ENCODE data around the gene ZNF217. TPM values are rescaled to one million over a fixed set of nuclear protein-coding genes. Genes with fewer than 3 reads are reported as not detected.

ZNF217 gene
- total RNA-seq, 4 donors from 2014 or later, result 11.8 to 18.7 (median 15.1) TPM

DNA sequence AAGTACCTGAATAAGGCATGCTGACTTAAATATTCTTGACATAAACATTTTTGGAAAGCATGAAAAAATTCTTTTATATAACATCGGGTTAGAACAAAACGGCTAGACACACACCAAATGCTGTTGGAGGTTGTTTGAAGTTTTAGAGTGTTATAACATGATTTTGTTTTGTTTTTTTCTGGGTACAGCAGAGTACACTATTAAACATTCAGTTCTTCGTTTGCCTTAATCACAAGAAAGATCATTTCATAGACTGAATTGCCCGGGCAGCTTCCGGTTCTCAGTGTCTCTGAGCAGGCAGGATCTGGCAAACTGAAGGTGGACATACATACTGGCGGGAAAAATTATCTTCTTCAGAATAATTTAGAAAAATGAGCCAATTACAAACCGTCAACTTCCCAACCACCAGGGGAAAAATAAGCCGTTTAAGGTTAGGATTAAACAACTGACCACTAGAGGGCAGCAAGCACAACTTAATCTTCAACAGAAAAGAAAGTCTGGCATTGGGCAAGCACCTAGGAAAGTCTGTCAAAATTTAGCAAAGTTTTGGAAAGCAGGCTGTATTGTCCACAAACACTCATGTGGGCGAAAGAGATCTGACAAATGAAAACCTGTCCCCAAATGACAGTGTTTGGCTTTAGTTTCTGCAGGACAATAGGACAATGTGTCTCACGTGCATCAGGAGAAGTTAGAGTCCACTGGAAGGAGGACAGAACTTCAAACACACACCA is 15.0 kb downstream of the ZNF217 start:
- TF ChIP-seq POLR2AphosphoS5 (IDR thresholded peaks at IDR 0.05) (peak; percentile 10), POLR2A (IDR thresholded peaks at IDR 0.05) (no peak), EP300 (IDR thresholded peaks at IDR 0.05) (no peak)
- TF ChIP-seq, protein P1, sequence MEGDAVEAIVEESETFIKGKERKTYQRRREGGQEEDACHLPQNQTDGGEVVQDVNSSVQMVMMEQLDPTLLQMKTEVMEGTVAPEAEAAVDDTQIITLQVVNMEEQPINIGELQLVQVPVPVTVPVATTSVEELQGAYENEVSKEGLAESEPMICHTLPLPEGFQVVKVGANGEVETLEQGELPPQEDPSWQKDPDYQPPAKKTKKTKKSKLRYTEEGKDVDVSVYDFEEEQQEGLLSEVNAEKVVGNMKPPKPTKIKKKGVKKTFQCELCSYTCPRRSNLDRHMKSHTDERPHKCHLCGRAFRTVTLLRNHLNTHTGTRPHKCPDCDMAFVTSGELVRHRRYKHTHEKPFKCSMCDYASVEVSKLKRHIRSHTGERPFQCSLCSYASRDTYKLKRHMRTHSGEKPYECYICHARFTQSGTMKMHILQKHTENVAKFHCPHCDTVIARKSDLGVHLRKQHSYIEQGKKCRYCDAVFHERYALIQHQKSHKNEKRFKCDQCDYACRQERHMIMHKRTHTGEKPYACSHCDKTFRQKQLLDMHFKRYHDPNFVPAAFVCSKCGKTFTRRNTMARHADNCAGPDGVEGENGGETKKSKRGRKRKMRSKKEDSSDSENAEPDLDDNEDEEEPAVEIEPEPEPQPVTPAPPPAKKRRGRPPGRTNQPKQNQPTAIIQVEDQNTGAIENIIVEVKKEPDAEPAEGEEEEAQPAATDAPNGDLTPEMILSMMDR (IDR thresholded peaks at IDR 0.05), result peak; percentile 83 to 100 (median 97)
- peak; percentile 55 for ATAC-seq
- H3K36me3 ChIP-seq, result peaks cover 0 to 60% of the 10 kb centered on the region in 2 donors
- peak overlapping the region in 1 of 2 donors; percentile 3 for H3K4me3 ChIP-seq
- H3K4me1 ChIP-seq, result peaks cover 13 to 57% (median 23%) of the 10 kb centered on the region in 3 donors
- H3K9me3 ChIP-seq, result no peaks in the 10 kb centered on the region
- no peaks in the 10 kb centered on the region for H3K27me3 ChIP-seq
- 1 to 14% methylated on average over 6 to 10 of the region's 10 CpGs for WGBS, 2 donors (ENCODE audit: low coverage in 1 of 2)
- H3K27ac ChIP-seq, result peak overlapping the region; percentile 54 to 76 (median 72)

DNA sequence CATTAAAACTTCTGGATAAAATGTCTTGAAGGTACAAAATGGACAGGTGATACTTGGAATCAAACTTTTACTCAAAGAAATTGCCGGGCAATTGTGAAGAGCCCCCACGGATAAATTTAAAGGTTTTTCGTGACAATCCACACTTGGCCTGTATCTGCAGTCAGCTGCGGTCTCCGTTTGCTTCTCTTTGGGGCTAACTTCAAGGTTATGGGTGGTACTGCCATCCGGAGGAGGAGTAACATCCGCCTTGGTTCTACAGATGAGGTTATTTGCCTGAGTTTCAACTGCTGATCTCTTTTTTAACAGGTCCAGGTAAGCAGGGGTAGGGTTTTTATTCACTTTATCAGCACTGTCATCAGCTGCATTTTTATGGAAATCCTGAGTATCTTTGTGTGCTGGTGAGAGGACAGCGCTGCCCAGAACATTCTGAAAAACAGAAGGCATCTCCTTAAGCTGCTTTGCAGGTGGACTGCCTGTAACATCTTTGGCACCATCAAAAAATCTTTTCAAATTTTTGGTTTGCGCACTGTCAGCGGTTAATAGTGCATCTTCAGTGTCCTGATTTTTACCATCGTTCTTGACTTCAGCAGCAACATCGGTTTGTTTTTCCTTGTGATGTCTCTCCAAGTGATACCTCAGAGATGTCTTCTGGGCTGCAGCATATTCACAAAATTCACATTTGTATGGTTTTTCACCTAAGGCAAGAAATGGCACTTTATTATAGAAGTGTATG is 16.9 kb downstream of the ZNF217 start:
- H3K4me1 ChIP-seq, result peaks cover 13 to 50% (median 23%) of the 10 kb centered on the region in 3 donors
- WGBS, 2 donors (ENCODE audit: low coverage in 1 of 2), result 83 to 91% methylated on average over 10 to 12 of the region's 12 CpGs
- peaks cover 0 to 70% of the 10 kb centered on the region in 2 donors for H3K36me3 ChIP-seq
- H3K27me3 ChIP-seq, result no peaks in the 10 kb centered on the region
- TF ChIP-seq POLR2AphosphoS5 (IDR thresholded peaks at IDR 0.05) (no peak), EP300 (IDR thresholded peaks at IDR 0.05) (no peak), POLR2A (IDR thresholded peaks at IDR 0.05) (no peak)
- TF ChIP-seq, protein P1 (IDR thresholded peaks at IDR 0.05), result no peak
- no peak for ATAC-seq
- H3K4me3 ChIP-seq, result no peak overlapping the region
- H3K9me3 ChIP-seq, result no peaks in the 10 kb centered on the region
- no peak overlapping the region for H3K27ac ChIP-seq

DNA sequence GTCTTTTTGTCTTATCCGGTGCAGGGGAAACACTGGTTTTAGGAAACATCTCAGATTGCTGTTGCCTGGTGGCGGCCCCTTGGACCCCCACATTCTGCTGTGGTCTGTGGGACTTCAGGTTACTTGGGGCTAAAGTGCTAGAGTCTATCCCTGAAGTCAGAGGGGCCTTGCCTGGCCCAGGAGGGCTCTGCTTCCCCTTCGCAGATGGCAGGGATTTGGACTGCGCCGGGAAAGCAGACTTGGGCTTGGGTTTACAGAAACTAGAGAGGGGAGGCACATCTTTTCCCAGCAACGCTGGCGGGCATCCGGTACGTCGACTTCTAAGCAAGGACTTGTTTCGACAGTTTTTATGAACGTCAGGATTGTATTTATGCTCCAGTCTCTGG is 17.5 kb downstream of the ZNF217 start:
- H3K9me3 ChIP-seq, result no peaks in the 10 kb centered on the region
- H3K36me3 ChIP-seq, result peaks cover 0 to 70% of the 10 kb centered on the region in 2 donors
- H3K4me1 ChIP-seq, result peaks cover 13 to 44% (median 21%) of the 10 kb centered on the region in 3 donors
- no peaks in the 10 kb centered on the region for H3K27me3 ChIP-seq
- TF ChIP-seq POLR2AphosphoS5 (IDR thresholded peaks at IDR 0.05) (no peak), EP300 (IDR thresholded peaks at IDR 0.05) (no peak)
- TF ChIP-seq, protein P1 (IDR thresholded peaks at IDR 0.05), result no peak
- WGBS, 2 donors (ENCODE audit: low coverage in 1 of 2), result 89 to 93% methylated on average over 9 to 10 of the region's 12 CpGs
- no peak for ATAC-seq
- H3K27ac ChIP-seq, result no peak overlapping the region
- H3K4me3 ChIP-seq, result no peak overlapping the region

DNA sequence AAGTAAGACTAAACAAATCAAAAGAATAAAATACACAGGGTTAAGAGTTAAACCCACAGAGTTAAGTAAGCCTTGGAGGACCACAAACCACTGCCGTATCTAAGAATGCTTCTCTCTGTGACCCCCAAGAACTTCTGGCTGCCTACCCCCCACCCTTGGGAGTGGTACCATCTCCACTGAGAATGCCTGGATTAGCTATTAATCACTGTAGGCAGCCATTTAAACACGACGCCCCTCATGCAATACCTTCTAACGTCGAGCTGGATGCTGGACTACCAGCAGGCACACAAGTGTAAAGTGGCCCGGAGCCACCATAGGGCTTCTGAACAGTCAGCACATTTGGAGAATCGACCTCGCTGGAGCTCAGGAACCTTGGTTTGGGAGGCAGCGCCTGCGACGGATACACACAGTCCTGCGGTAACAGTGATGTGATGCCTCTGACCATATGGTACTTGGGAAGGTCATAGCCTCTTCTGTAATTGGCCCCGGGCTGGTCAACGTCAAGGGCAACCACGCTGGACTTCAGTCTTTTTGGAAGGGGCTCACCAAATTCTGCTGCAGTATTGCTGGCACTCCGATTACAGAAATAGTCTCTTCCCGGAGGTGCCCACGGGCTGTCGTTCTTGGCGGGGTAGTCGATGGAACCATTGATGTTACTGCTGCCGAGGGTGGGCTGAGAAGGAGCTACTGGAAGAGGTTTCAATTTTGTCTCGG is 18.0 kb downstream of the ZNF217 start:
- Histone ChIP-seq H3K27ac (no peak overlapping the region), H3K27me3 (no peaks in the 10 kb centered on the region), H3K4me1 (peaks cover 13 to 39% (median 16%) of the 10 kb centered on the region in 3 donors), H3K9me3 (no peaks in the 10 kb centered on the region), H3K4me3 (no peak overlapping the region), H3K36me3 (peaks cover 0 to 71% of the 10 kb centered on the region in 2 donors)
- TF ChIP-seq, protein P1 (IDR thresholded peaks at IDR 0.05), result no peak
- no peak for TF ChIP-seq EP300 (IDR thresholded peaks at IDR 0.05)
- no peak for TF ChIP-seq POLR2AphosphoS5 (IDR thresholded peaks at IDR 0.05)
- no peak for TF ChIP-seq POLR2A (IDR thresholded peaks at IDR 0.05)
- ATAC-seq, result no peak
- WGBS, 2 donors (ENCODE audit: low coverage in 1 of 2), result 31 to 79% methylated on average over 2 to 7 of the region's 23 CpGs

Measured in gastroesophageal sphincter (tissue), 4 donors.